GM06990 (cell line): Measurements from ENCODE around the gene THBS4.

Source experiments
- DNase-seq: peaks from one replicate; pipeline ENCODE4 v3.0.0-alpha.2; 2011; ENCODE audit not compliant: insufficient read length; ENCODE audit errors: extremely low read depth
- H3K27me3 ChIP-seq: replicated peaks from 2 replicates; pipeline ENCODE4 v1.6.0; 2011; ENCODE audit warnings: low read length; ENCODE audit not compliant: control insufficient read depth, insufficient read depth
- H3K36me3 ChIP-seq: 2 replicates; pipeline ENCODE4 v1.5.1; 2011; ENCODE audit warnings: low read length; ENCODE audit not compliant: control insufficient read depth, insufficient read depth
- H3K4me3 ChIP-seq: replicated peaks from 2 replicates; pipeline ENCODE4 v1.5.1; 2011; ENCODE audit warnings: low read depth, mild to moderate bottlenecking, control low read depth, low read length
- CTCF ChIP-seq: IDR thresholded peaks from 2 replicates; pipeline ENCODE4 v1.5.1; 2011; ENCODE audit warnings: low read length, control low read depth, mild to moderate bottlenecking, inconsistent platforms; ENCODE audit not compliant: insufficient read depth, poor library complexity, severe bottlenecking

Gene THBS4

GRCh38 chr5:80057921-80058320 lies 22.8 kb downstream of the THBS4 start:
- no peaks in the 10 kb centered on the region for H3K27me3 ChIP-seq
- H3K36me3 ChIP-seq: no peaks in the 10 kb centered on the region
- TF ChIP-seq CTCF: no peak
- no peak for DNase-seq
- no peak overlapping the region for H3K4me3 ChIP-seq

GRCh38 chr5:80059354-80059980 lies 24.3 kb downstream of the THBS4 start:
- TF ChIP-seq CTCF: no peak
- Histone ChIP-seq H3K4me3 (no peak overlapping the region), H3K27me3 (no peaks in the 10 kb centered on the region; the same call in 1 of the 2 replicates), H3K36me3 (no peaks in the 10 kb centered on the region)
- no peak for DNase-seq

GRCh38 chr5:80060966-80061365 lies 25.8 kb downstream of the THBS4 start:
- no peak for TF ChIP-seq CTCF
- no peak for DNase-seq
- Histone ChIP-seq H3K36me3 (no peaks in the 10 kb centered on the region), H3K27me3 (no peaks in the 10 kb centered on the region; the same call in 1 of the 2 replicates), H3K4me3 (no peak overlapping the region)

- H3K36me3 ChIP-seq: no peaks in the 10 kb centered on the region
- no peak for TF ChIP-seq CTCF
- H3K27me3 ChIP-seq: no peaks in the 10 kb centered on the region; the same call in 1 of the 2 replicates
- no peak for DNase-seq
- no peak overlapping the region for H3K4me3 ChIP-seq
Measured at GRCh38 chr5:80061547-80061946, 26.4 kb downstream of the THBS4 start.

- no peak overlapping the region for H3K4me3 ChIP-seq
- no peak for DNase-seq
Measured at GRCh38 chr5:80064124-80064523, 29.0 kb downstream of the THBS4 start.

More at GRCh38 chr5:80064124-80064523, 29.0 kb downstream of the THBS4 start:
- no peak for TF ChIP-seq CTCF
- H3K36me3 ChIP-seq: no peaks in the 10 kb centered on the region
- no peaks in the 10 kb centered on the region; the same call in 1 of the 2 replicates for H3K27me3 ChIP-seq
